ENCODE measurements around the gene MAU2. TPM values are rescaled to one million over a fixed set of nuclear protein-coding genes. Genes with fewer than 3 reads are reported as not detected.
"Not testable (repeated sequence)": the region's sequence is repeated elsewhere in the genome, so short reads cannot be mapped to it uniquely, and the experiment has no call there.

Gene MAU2
- total RNA-seq, 2 donors from 2014 or later = 52.5 to 106 TPM

GRCh38 chr19:19372656-19373416 is 52.2 kb downstream of the MAU2 start:
- Histone ChIP-seq H3K27me3 (replicated peaks; ENCODE audit: insufficient read depth) (no peaks in the 10 kb centered on the region), H3K36me3 (no peaks in the 10 kb centered on the region), H3K27ac (peak overlapping the region in 1 of 2 donors; percentile 39), H3K4me3 (no peak overlapping the region), H3K9me3 (no peaks in the 10 kb centered on the region), H3K4me1 (replicated peaks) (peaks cover under 1% of the 10 kb centered on the region)
- 71% methylated on average over 8 of the region's 8 CpGs for WGBS
- DNase-seq (ENCODE audit: low spot score) = no peak
- TF ChIP-seq POLR2A (IDR thresholded peaks at IDR 0.05) (no peak), CTCF (IDR thresholded peaks at IDR 0.05) (no peak), POLR2AphosphoS5 (IDR thresholded peaks at IDR 0.05) (peak; percentile 36)
- intact Hi-C loops (cut with DNase I) = no loop called here

- TF ChIP-seq POLR2A (IDR thresholded peaks at IDR 0.05) = no peak
- TF ChIP-seq CTCF (IDR thresholded peaks at IDR 0.05) = no peak
- no peak for TF ChIP-seq POLR2AphosphoS5 (IDR thresholded peaks at IDR 0.05)
- Histone ChIP-seq H3K9me3 (no peaks in the 10 kb centered on the region), H3K36me3 (no peaks in the 10 kb centered on the region), H3K4me3 (no peak overlapping the region), H3K27ac (no peak overlapping the region), H3K27me3 (replicated peaks; ENCODE audit: insufficient read depth) (no peaks in the 10 kb centered on the region), H3K4me1 (replicated peaks) (peaks cover 13% of the 10 kb centered on the region)
- intact Hi-C loops (cut with DNase I) = no loop called here
- no peak for DNase-seq (ENCODE audit: low spot score)
- 63% methylated on average over 2 of the region's 2 CpGs for WGBS
Observed at GRCh38 chr19:19379527-19379926, 58.9 kb downstream of the MAU2 start.

- peaks cover 13% of the 10 kb centered on the region for H3K4me1 ChIP-seq (replicated peaks)
- H3K4me3 ChIP-seq; H3K9me3 ChIP-seq; DNase-seq (ENCODE audit: low spot score); H3K27me3 ChIP-seq (replicated peaks; ENCODE audit: insufficient read depth); H3K36me3 ChIP-seq; intact Hi-C loops (cut with DNase I): not testable (repeated sequence)
- H3K27ac ChIP-seq = peak overlapping the region; percentile 21 to 49
- 91% methylated on average over 12 of the region's 12 CpGs for WGBS
Observed at GRCh38 chr19:19380316-19380715, 59.7 kb downstream of the MAU2 start.

GRCh38 chr19:19381007-19381926 is 60.6 kb downstream of the MAU2 start:
- intact Hi-C loops (cut with DNase I) = no loop called here
- WGBS = 56% methylated on average over 11 of the region's 11 CpGs
- Histone ChIP-seq H3K36me3 (no peaks in the 10 kb centered on the region), H3K9me3 (no peaks in the 10 kb centered on the region), H3K4me3 (no peak overlapping the region), H3K4me1 (replicated peaks) (peaks cover 13% of the 10 kb centered on the region), H3K27me3 (replicated peaks; ENCODE audit: insufficient read depth) (no peaks in the 10 kb centered on the region), H3K27ac (peak overlapping the region; percentile 21 to 49)
- TF ChIP-seq POLR2A (IDR thresholded peaks at IDR 0.05) (no peak), CTCF (IDR thresholded peaks at IDR 0.05) (peak in 1 of 4 experiments; percentile 6), POLR2AphosphoS5 (IDR thresholded peaks at IDR 0.05) (peak; percentile 90)
- DNase-seq (ENCODE audit: low spot score) = peak; percentile 81

- Histone ChIP-seq H3K4me3 (no peak overlapping the region), H3K9me3 (no peaks in the 10 kb centered on the region), H3K4me1 (replicated peaks) (peaks cover 15% of the 10 kb centered on the region), H3K27me3 (replicated peaks; ENCODE audit: insufficient read depth) (no peaks in the 10 kb centered on the region), H3K36me3 (no peaks in the 10 kb centered on the region), H3K27ac (no peak overlapping the region)
- WGBS = 96% methylated on average over 8 of the region's 8 CpGs
- no peak for DNase-seq (ENCODE audit: low spot score)
- intact Hi-C loops (cut with DNase I) = no loop called here
- TF ChIP-seq POLR2AphosphoS5 (IDR thresholded peaks at IDR 0.05) = no peak
- TF ChIP-seq POLR2A (IDR thresholded peaks at IDR 0.05) = no peak
- no peak for TF ChIP-seq CTCF (IDR thresholded peaks at IDR 0.05)
Observed at GRCh38 chr19:19382118-19382517, 61.5 kb downstream of the MAU2 start.

Data from prostate gland (tissue), 2 donors.